Midbrain (tissue), 1 donor: ENCODE measurements around the gene ORAI1.
"Not testable (repeated sequence)": the region's sequence is repeated elsewhere in the genome, so short reads cannot be mapped to it uniquely, and the experiment has no call there.

Experiments used
- DNase-seq: peaks from one replicate; lab custom pipeline; 2025; lab: John Stamatoyannopoulos, UW

The ORAI1 gene

DNA sequence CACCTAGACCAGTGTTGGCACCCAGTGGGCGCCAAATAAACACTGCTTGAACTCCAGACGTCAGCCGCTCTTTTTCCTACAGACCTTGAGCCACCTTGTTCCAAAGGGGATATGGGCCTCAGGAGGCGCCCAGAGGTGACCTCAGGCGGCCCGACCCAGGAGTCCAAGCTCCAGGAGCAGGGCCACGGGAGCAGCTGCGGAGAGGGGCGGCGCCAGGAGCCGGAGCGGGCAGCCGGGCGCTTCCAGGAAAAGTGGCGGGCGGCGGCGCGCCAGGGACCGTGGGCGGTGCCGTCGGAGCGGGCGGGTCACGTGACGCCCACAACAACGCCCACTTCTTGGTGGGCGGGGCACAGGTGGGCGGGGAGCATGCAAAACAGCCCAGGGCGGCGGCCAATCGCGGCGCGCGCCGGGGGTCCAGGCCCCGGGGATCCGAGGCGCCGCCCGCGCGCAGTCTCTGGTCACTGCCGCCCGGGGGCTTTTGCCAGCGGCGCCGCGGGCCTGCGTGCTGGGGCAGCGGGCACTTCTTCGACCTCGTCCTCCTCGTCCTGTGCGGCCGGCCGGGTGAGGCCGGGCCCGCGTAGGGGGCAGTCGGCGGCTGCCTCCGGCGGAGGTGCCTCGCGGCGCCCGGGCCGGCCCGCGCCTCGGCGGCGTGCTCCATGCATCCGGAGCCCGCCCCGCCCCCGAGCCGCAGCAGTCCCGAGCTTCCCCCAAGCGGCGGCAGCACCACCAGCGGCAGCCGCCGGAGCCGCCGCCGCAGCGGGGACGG is at the start of gene ORAI1:
Gene ORAI1 (plus strand): TSS at position 444 of the 766 bp plus-strand sequence.
- peak; percentile 96 for DNase-seq

DNA sequence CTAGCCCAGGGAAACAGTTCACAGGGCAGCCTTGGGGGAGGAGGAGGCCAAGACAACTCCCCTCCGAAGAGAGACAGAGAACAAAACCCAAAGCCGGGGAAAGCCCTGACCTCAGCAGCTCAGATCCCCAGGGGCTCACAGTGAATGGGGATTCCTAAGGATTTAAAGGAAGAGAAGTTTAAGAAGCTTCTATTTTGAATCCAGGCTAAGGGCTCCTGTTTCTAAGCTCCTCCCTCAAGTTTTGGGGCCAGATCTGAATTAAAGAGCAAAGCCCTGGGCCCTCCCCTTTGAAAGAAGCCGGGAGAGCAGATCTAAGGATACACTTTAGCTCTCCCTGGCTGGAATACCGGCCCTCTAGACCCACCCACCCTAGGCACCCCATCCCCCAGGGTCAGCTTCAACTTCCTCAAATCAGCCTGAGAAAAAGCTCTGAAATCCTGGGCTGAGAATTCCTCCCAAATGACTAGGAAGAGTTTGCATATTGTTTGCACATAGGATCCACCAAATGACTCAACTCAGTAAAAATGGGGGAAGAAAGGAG is 49.4 kb upstream of the ORAI1 start:
- DNase-seq: peak; percentile 13

DNA sequence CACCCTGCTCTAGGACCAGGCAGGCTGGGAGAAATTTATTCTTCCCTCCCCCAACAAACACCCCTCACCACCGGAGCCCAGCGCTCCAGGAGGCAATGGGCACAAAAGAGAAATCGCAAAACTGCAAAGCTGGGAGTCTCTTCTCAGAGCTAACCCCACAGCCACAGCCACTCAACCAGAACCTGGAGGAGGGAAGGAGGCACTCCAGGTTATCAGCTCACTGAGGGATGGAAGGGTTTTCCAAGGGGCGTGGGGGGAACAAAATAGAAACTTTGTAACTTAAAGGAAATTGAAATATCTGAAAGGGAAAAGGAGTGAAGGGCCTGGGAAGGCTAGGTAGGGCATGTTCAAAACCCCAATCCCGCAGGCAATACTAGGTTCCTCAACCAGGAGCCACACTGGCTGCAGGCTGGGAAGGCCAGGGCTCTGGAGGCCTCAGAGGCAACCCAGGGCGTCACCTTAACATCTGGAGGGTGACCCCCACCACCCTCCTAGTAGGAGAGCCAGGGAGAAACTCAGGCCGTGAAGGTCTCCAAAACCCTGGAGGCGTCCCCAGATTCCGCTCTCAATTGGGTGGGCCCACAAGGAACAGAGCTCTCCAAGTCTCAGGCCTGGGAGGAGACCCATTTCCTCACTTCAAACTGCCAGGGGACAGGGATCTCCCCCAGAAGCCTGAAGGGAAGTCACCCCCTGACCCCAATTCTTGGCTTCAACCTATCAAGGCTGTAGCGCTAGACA is 48.7 kb upstream of the ORAI1 start:
- no peak for DNase-seq

DNA sequence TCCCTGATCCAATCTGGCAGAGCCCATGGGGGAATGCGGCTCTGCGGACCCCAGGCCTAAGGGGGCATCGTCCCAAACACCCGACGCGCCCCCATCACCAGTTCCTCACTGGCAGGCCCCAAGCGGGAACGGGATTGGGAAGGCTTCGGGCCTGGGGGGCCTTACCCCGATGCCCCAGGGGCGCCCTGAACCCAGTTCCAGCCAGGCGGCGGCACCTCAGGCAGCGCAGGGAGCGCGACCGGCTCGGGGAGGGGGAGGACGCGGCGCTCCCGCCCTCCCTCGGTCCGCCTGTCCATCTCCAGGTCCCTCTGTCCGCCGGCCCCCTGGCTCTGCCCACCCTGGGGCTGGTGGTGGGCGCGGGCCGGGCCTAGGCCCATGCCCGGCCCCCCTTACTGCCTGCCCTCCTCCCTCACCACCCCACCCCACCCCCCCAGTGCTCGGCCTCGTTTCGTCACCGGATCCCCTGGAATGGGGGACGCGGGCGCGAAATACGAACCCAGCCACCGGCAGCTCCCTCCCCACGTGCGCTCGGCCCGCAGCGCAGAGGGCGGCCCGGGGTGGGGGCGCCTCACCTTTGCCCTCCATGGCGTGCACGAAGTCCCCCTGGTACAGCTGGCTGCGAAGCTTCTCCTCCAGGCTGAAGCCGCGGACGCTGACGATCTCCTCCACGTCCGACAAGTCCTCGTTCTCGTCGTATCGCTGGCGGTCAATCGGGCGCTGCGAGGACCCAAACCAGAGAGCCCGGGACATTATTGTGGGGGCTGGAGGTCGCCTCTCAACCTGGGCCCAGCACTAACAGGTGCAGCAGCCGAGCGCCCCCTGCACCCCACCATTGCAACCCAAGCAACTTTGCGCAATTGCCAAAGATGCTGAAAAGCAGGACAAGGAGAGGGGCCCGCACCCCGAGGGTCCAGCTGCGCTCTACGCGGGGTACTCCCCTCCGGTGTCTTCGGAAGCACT is 47.8 kb upstream of the ORAI1 start:
- no peak for DNase-seq

DNA sequence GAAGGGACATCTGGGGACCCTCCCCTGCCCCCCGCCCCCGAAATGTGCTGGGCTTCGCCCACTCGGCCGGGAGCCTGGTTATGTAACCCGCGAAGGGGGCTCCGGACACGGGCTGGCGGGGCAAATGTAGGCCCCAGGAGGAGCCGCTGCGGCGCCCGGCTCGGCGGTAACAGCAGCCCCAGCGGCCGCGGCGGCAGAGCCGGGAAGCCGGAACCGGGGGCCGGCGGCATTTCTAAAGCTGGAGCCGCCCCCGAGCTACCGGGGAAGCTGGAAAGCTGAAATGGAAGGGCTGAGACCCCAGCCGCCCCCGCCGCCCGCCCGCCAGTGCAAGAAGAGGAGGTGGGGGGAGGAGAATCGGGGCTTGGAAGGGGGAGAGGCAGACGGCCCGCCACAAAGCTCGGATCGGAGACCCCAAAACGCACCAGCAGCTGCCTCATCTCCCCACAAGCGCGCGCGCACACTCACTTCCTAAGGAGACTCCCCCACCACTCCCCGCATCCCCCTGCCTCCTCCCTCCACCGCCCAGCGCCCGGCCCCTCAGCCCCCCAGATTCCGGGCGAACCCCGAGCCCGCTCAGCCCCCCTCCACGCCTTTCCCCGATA is 47.0 kb upstream of the ORAI1 start:
- peak; percentile 37 for DNase-seq

DNA sequence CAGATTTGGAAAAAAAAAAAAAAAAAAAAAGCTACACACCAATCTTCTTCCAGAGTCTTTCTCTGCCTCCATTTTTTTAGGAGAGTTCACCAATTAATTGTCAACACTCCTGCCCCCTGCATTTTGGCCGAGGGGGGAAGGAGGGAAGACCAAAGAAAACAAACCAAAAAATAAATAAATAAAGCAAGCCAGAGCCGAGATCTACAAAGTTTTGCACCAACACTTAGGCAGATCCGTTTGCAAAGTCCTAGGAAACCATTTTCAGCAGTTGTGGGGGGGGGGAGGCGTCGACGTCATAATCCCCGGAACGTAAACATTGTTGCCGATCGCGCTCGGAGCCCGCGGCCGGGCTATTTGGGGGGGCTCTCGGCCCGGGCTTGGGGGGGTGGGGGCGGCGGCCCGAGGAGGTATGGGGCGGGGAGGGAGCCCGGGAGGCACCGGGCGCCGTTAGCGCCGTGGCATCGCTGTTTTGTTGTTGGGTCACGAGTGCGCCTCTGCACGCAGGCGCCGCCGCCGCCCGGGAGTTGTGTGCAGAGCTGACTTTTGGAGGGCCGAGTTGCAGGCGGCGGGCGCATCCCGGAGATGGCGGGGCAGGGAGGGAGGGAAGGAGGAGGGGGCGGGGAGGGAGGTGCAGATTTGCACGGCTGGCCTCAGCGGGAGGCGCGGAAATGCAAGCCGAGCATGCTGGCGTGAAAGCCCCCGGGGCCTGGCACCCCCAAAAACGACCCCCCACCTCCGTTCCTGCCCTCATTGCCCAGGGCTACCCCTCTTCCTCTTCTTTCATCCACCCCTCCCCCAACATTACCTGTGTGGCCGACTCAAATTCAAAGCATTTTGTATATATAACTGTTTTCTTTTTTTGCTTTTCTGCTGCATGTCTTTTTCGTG is 46.1 kb upstream of the ORAI1 start:
- DNase-seq: peak; percentile 86

DNA sequence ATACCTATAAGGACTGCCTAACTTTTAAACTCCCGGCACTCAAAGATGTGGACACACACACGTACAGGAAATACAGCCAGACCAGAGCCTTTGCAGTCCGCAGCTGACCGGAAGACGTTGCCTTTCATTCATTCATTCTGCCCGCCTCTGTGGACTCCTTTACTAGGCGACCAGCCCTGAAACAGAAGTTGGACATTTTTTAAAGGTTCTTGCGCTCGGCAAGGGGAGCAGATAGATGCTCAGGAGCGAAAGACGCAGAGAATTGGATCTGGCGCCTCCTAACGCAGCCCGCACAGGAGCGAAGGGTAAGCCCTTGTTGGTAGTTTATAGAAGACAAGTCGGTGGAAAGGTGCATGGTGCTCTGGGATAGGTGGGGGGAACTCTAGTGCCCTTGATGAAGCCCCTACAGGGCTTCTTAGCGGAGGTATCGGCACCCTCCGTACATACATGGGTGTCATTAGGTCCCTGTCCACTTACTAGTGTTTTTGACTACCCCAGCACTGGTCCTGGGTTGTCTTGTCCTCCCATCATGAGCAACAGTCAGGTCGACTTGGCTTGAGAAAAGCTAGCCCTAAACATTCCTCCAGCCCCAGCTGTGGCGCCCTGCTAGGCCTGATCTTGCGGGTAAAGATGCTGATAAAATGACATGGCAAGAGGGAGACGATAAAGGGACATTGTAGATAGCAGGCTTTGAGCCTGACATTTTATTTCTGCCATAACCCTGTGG is 45.2 kb upstream of the ORAI1 start, which contains the start of gene KDM2B:
Gene KDM2B (minus strand): TSS at position 65 of the 727 bp plus-strand sequence. CDS start 112 bp downstream, outside the sequence.
- peak; percentile 66 for DNase-seq

DNA sequence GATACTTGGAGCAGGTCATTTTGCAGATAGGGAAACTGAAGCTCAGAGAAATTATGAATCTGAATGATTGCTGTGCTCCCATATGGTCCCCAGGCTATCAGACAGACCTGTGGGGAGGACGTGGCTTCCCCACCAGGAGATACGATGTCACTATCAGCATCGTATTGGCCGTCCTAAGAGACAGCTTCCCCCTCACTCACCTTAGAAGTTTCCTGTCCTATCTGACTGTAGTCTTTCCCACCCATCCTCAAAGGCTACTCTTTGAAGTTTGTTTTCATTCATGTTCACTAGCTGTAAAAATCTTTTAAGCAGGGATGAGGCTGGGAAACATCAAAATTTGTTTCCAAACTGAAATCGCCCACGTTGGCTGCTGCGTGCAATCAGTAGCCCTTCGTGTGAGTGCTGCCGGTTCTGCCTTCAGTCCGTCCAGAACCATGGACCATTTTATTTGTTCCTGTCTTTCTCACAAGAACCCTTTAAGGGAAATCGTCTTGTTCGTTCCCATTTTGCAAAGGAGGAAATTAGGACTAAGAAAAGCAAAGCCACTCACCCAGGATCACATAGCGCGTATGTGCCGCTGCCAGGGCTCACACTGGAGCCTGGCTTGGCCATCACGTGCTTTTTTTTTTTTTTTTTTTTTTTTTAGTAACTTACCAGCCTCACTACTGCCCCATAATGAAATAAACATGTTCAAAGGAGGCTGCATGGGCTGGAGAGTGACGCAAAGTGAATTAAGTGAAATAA is 44.5 kb upstream of the ORAI1 start:
- DNase-seq: peak; percentile 52

DNA sequence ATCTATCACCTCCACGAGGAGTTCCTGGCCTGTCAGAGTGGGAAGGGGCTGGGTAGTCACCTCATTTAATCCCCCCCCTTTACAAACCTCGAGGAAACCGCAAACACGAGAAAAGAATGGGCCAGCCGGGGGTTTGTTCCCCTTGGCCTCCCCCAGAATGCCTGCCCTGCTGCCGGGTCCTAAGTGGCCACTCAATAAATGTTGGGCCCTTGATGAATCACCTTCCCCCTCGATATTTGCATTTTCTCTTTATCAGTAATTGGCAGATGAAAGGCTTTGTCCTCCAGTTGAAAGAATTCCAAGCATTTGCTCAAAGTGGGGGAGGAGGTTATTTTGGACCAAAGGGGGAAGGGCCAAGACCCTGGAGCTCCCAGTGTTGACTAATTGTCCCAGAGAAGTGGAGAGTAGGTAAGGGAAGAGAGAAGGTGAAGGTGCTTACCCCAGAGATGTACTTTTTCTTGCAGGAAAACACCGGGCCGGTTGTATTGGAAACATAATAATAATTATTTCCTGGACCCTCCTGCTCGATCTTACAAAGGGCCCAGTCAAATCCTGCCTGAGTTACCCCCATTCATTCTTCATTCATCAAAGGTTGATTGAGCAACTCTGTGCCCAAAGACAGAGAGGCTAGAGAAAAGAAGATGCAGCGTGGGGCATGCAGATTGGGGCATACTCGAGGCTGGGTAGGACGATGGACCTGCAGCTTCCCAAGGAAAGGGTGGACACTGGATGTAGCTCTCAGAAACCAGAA is 43.6 kb upstream of the ORAI1 start:
- DNase-seq: no peak

DNA sequence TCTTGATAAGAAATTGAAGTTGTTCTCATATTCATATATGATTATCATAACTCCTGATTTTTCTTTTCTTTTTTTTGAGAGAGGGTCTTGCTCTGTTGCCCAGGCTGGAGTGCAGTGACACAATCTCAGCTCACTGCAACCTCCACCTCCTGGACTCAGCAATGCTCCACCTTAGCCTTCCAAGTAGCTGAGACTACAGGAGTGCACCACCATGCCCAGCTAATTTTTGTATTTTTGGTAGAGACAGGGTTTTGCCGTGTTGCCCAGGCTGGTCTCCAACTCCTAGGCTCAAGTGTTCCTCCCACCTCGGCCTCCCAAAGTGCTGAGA is 43.0 kb upstream of the ORAI1 start:
- DNase-seq: not testable (repeated sequence)

DNA sequence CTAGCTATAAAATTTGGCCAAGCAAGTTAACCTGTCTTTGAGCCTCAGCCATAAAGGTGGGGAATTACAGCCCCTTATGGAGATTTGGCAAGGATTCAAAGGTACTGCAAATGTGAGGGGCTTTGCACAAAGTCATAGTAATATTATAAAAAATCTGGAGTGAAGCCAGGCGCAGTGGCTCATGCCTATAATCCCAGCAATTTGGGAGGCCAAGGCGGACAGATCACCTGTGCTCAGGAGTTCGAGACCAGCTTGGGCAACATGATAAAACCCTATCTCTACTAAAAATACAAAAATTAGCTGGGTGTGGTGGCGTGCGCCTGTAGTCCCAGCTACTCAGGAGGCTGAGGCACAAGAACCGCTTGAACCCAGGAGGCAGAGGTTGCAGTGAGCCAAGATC is 41.4 kb upstream of the ORAI1 start:
- DNase-seq: not testable (repeated sequence)

DNA sequence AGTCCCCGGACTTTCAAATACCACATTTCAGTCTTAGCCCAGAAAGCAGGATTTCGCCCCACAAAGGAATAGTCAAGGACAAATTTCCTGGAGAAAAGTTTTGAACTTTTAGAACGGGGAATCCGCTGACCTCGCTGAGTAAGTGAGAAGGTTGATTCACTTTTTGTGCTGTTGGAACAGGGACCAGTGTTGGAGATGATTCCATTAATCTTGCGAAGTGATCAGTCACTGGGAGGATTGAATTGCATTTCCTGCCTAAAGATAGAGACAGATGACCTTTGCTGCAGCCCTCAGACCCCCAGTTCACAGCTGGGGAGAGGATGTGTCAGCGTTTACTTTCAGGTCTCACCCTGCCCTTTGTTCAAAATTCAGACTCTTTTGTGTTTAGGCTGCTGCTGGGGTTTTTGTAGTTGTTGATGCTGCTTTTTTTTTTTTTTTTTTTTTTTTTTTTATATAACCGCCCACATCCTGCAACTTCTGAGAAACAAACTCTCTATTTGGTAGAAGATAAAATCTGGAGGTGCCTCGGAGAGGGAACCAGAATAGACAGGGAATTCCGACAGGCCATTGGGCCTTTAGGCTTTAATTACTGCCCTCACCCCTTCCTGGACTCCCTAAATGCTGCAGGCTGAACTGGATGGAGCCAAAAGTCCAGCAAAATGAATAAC is 35.7 kb upstream of the ORAI1 start:
- DNase-seq: no peak

DNA sequence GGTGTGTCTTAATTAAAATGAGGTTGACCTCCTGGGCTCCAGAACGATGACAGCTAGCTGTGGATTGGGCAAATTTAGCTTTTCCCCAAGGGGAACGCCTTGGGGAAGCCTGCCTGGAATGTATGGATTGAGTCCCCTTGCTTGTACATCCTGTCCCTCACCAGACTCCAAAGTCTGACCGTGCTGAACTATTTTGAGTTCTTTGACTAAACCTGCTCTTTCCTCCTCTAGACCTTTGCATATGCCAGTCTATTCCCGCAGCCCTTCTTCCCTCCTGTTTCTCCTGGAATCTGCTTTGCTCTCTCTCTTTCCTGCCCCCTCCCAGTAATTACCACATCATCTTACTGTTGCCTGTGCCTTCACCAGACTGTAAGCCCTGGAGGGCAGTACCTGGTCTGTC is 34.0 kb upstream of the ORAI1 start:
- DNase-seq: no peak

DNA sequence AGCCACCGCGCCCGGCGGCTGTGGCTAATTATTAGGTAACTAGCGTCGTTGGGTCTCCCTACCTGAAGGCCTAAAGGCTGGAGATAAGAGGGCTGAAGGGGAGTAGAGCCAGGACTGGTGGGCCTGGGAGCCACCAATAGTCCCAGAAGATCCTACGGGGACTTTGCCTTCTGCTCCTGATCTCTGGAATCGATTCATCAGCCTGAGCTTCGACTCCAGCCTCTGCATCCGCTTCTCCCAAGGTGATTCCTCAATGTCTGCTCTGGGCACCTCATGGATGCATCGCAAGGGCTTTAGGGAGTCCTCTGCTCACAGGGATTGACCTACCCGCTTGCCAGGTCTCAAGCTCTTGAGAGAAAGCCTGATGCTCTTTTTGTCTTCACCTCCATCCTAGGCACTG is 30.8 kb upstream of the ORAI1 start:
- DNase-seq: no peak

DNA sequence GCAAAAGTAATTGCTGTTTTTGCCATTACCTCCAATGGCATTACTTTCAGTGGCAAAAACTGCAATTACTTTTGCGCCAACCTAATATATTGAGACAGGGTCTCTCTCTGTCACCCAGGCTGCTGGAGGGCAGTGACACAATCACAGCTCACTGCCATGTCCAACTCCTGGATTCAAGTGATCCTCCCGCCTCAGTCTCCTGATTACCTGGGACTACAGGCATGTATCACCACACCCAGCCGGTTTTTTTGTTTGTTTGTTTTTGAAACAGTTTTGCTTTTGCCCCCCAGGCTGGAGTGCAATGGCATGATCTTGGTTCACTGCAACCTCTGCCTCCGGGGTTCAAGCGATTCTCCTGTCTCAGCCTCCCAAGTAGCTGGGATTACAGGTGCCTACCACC is 29.8 kb upstream of the ORAI1 start:
- DNase-seq: no peak

DNA sequence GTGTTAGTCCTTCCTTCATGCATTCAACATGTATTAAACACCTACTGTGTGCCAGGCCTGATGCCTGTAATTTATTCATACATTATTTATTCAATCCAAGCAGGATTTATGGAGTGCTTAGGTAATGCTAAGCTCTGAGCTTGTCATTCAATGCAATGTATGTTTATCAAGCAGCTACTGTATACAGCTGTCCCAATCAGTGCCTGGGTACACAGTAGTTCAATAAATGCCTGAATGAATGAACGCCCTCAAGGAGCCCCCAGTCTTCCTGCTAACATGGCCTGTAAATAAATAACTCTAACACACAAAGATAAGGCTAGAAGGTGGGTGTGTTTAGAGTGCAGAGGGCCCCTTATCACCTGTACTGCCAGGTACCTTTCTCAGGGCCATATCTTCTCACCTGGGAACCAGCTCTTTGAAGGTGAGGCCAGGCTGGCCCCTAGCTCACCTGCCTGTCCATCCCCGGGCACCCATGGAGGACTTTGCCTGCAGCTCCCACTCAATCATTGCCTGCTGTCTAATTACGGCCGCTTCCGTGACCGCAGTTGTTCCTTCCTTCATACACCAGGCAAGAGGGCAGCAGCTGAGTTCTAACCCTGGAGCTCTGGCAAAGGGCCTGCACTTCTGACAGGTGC is 25.5 kb upstream of the ORAI1 start:
- no peak for DNase-seq

DNA sequence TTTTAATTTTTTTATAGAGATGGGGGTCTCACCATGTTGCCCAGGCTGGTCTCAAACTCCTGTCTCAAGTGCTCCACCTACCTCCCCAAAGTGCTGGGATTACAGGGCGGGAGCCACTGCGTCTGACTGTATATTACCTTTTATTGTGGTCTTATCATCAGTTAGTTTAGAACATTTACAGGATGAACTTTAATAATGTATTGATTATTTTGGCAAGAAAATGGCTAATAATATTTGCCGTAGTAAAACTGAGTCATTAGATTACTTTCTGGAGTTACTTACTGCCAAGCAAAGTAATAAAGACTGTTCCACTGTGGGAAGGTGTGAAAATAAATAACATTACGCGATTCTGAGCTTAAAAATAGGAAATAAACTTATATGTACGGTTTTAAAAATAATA is 23.6 kb upstream of the ORAI1 start:
- DNase-seq: no peak
